Mucosa of descending colon (tissue), 3 donors: Measurements from ENCODE around the gene OSBPL2. TPM values are rescaled to one million over a fixed set of nuclear protein-coding genes. Genes with fewer than 3 reads are reported as not detected.

Source experiments
- ATAC-seq: fragments of 200-7000 bp; cut with Tn5 transposase; one replicate; pipeline ENCODE4 v1.9.1; 2020; ENCODE audit warnings: mild to moderate bottlenecking, moderate library complexity
- DNase-seq, 3 donors: peaks; one replicate each; pipeline ENCODE4 v3.0.0-alpha.2; 2020
- H3K36me3 ChIP-seq: fragments of 200-600 bp; one replicate; pipeline ENCODE4 v1.8.0; 2021; ENCODE audit warnings: low read depth, mild to moderate bottlenecking
- H3K4me1 ChIP-seq: fragments of 200-600 bp; one replicate; pipeline ENCODE4 v1.8.0; 2021; ENCODE audit warnings: low read depth, mild to moderate bottlenecking
- H3K4me3 ChIP-seq: fragments of 200-600 bp; one replicate; pipeline ENCODE4 v1.8.0; 2021; ENCODE audit warnings: mild to moderate bottlenecking
- H3K9me3 ChIP-seq: fragments of 200-600 bp; one replicate; pipeline ENCODE4 v1.8.0; 2021; ENCODE audit warnings: mild to moderate bottlenecking
- CTCF ChIP-seq: fragments of 200-600 bp; IDR thresholded peaks from one replicate; pipeline ENCODE4 v1.8.0; 2022; ENCODE audit warnings: antibody characterized with exemption, mild to moderate bottlenecking
- intact Hi-C, 2 donors: fragments of 100-400 bp; cut with DNase I in 1 of 2; cut with micrococcal nuclease in 1 of 2; formaldehyde crosslinking; loops; one replicate each; pipeline versions ENCODE4 v1.11.0 to v1.11.1; 2022; cut with DNase I, micrococcal nuclease
- total RNA-seq, 3 donors: library from RNA; stranded (reverse); fragmentation: NEBNext Ultra II Directional in 2 of 3; extraction: Animal tissue kit (Norgen Biotek cat#: 25700) in 2 of 3; gene quantifications; one replicate each; pipeline versions ENCODE4 v1.2.1 to v1.2.4, GENCODE V29; 2021 to 2023
- donor health status: DM: no; HTN: no; CAD: no; lungs with moderate emphysema.
- donor health status: DM: no; HTN: no; CAD: no.
- donor health status: DM: no; HTN: yes; CAD: no.

Gene OSBPL2
- total RNA-seq, 3 donors from 2014 or later: 87.0 to 111 (median 91.6) TPM

- TF ChIP-seq CTCF: no peak
- Histone ChIP-seq H3K9me3 (no peaks in the 10 kb centered on the region), H3K4me1 (no peaks in the 10 kb centered on the region), H3K4me3 (no peak overlapping the region), H3K36me3 (no peaks in the 10 kb centered on the region)
- DNase-seq: no peak
- no peak for ATAC-seq
- intact Hi-C loops: no loop called here
Observed at GRCh38 chr20:62329389-62330377, 91.4 kb downstream of the OSBPL2 start.

- H3K4me3 ChIP-seq: no peak overlapping the region
- no peaks in the 10 kb centered on the region for H3K9me3 ChIP-seq
- DNase-seq (no peak), ATAC-seq (no peak)
- H3K4me1 ChIP-seq: no peaks in the 10 kb centered on the region
- TF ChIP-seq CTCF: no peak
- intact Hi-C loops: no loop called here
- no peaks in the 10 kb centered on the region for H3K36me3 ChIP-seq
Observed at GRCh38 chr20:62330576-62331317, 92.4 kb downstream of the OSBPL2 start.

- no peak for DNase-seq
- Histone ChIP-seq H3K4me3 (no peak overlapping the region), H3K36me3 (no peaks in the 10 kb centered on the region), H3K4me1 (no peaks in the 10 kb centered on the region), H3K9me3 (no peaks in the 10 kb centered on the region)
- no peak for TF ChIP-seq CTCF
- intact Hi-C loops: no loop called here
- ATAC-seq: no peak
Observed at GRCh38 chr20:62331347-62331746, 93.0 kb downstream of the OSBPL2 start.

- H3K4me3 ChIP-seq: no peak overlapping the region
- ATAC-seq (no peak), DNase-seq (no peak)
- no peaks in the 10 kb centered on the region for H3K4me1 ChIP-seq
- H3K36me3 ChIP-seq: no peaks in the 10 kb centered on the region
- no peak for TF ChIP-seq CTCF
- H3K9me3 ChIP-seq: no peaks in the 10 kb centered on the region
- intact Hi-C loops: no loop called here
Observed at GRCh38 chr20:62332421-62332820, 94.1 kb downstream of the OSBPL2 start.

GRCh38 chr20:62332989-62333819 is 94.9 kb downstream of the OSBPL2 start:
- Histone ChIP-seq H3K4me1 (no peaks in the 10 kb centered on the region), H3K36me3 (no peaks in the 10 kb centered on the region), H3K9me3 (no peaks in the 10 kb centered on the region), H3K4me3 (no peak overlapping the region)
- no peak for ATAC-seq
- no peak for DNase-seq
- TF ChIP-seq CTCF: no peak
- intact Hi-C loops: no loop called here
